PC-9 (cell line): ENCODE measurements around the gene UBE2D1.

ENCODE experiments used
- CTCF ChIP-seq: fragments of 200-600 bp; sonication (generic); conservative IDR thresholded peaks from 2 replicates; pipeline ENCODE4 v1.6.1; 2017; ENCODE audit warnings: mixed run types, antibody characterized with exemption, mild to moderate bottlenecking, moderate library complexity
- EZH2 ChIP-seq: fragments of 200-600 bp; sonication (generic); IDR thresholded peaks from 2 replicates; pipeline ENCODE4 v1.8.0; 2017; ENCODE audit warnings: antibody characterized with exemption, low read depth

- TF ChIP-seq CTCF, result no peak
- TF ChIP-seq EZH2, result no peak
Measured at GRCh38 chr10:58335306-58336005, 650 bp downstream of the UBE2D1 start.
